GM18867 (cell line): ENCODE data around the gene TXNRD1.

ENCODE experiments used
- ATAC-seq: cut with Tn5 transposase; IDR thresholded peaks from one replicate; pipeline ENCODE4 v1.9.1; 2021; ENCODE audit warnings: mild to moderate bottlenecking, moderate library complexity; ENCODE audit not compliant: unreplicated experiment

The TXNRD1 gene

DNA sequence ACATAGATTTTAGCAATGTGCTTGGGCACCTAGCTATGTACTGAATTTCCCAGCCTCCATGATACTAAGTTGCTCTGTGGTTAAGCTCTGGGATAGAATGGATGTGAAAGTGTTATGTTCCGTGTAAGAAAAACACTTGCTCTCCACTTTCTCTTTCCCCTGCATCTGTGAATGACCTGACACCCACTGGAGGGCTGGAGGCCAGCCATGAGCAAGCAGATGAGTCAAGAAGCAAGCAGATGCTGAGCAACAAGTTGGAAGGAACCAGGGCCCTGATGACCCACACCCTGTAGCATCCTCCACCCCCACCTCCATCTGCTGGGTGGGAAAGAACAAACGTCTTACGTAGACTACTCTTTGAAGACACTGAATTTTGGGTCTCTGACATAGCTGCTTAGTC is 144.6 kb downstream of the TXNRD1 start:
- no peak for ATAC-seq

DNA sequence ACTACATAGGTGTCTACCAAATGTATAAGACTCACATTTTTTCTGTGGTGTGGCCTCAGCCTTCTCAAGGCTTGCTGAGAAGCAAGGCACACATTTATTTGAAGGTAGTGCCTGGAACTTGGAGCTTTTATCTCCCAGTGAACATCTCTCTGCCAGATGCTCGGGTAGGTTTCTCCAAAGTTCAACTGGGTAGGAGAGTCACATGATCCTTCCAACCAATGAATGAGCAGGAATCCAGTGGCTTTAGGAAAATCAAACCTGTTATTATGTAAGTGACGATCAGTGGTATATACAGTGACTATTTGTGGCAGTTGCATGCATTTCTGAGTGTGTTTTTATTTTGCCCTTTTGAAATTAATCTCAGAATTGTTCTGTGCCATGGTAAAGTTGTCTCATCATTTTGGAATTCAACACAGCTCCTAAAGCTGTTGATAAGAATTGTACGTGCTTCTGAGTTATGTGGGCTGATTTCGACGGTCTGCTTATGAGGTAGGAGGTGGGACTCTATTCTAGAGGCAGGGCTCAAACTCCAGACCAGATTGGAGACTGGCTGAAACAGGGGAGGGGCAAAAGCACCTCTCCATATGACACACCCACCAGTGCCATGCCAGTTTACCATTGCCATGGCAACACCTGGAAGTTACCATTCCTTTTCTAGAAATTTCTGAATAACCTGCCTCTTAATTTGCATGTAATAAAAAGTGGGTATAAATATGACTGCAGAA is 145.6 kb downstream of the TXNRD1 start:
- no peak for ATAC-seq

DNA sequence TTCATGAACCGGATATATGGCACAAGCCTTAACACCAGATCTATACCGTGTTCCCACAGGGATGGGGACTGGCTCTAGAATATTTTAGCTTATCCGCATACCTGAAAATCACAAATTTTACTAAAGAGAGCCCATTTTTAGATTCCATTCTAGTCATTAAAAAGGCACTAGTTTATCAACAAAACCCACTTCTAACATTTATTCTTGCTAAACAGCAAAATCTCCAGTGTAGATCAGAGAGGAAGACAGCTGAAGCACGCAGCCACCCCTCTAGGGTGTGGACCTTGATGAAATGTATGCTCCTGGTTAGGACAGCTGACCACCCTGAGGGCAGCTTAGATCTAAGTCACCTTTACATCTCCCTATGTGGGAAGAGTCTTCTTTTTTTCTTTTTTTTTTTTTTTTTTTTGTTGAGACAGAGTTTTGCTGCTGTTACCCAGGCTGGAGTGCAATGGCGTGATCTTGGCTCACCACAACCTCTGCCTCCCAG is 150.4 kb downstream of the TXNRD1 start:
- no peak for ATAC-seq

DNA sequence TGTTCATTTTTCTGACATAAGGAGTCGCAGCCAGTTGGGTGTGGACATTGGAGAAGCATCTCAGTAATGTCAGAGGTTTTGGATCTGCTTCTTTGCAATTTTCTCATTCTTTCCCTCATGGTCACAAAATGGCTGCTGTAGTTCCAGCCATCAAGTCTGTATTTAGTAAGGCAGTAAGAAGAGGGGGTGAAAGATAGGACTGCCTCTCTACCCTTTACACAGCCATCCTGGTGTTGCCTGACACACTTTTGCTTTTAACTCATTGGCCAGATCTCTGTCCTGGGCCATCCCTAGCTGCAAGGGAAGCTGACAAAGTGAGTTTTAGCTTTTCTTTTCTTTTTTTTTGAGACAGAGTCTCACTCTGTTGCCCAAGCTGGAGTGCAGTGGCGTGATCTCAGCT is 154.1 kb downstream of the TXNRD1 start:
- ATAC-seq: no peak

DNA sequence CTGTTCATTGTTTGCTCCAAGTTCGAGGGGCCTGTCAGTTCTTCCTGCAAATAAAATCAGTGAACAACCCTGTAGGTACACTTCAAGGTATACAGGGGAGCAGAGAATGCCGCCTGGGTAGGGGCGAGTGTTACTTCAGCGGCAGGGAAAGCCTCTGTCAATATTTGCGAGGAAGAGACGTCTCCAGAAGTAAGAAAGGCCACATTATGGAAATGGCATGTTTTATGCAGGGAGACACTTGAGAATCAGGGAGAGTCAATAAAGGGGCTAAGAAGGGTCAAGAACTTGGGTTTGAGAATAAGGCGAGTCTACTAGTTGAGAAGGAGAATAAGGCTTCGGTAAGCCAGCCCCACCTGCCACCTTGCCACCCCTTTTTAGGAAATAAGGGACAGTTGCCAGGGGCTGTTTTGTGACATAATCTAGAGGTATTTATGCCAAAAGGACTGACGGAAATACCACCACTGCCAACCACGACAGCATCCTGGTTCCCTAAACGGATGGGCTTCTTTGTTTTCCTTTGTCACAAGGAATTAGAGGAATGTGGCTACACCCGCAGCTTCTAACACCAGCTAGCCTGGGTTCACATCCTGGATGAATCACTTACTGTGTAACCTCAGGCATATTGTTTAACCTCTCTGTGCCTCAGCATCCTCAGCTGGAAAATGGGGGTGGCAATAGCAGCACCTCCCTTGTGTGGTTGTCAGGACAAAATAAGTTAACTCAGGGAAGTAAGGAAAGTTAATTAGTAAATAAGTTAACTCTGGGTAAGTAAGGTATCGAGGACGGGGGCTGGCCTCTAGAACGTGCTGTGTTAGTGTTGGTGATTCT is 155.7 kb downstream of the TXNRD1 start:
- ATAC-seq: no peak

DNA sequence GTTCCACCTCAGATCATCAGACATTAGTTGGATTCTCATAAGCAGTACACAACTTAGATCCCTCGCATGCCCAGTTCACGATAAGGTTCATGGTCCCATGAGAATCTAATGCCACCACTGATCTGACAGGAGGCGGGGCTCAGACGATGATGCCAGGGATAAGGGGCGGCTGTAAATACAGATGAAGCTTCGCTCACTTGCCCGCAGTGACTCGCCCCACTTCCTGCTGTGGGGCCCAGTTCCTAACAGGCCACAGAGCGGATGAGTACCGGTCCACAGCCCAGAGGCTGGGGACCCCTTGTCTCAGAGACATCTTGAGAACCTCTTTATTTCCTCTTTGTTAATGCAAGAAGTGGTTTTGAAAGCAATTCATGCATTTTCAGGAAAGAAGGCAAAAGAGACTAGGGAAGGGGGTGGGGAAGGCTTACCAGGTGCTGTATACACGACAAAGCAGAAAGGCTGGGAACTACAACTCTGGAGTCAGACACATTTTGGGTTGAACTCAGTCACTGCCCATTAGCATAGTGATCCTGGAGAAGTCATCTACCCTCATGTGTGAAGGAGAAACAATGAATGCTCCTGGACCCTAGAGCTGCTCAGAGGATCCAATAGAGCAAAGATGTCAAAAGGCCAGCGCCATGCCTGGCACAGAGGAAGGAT is 156.6 kb downstream of the TXNRD1 start:
- no peak for ATAC-seq

DNA sequence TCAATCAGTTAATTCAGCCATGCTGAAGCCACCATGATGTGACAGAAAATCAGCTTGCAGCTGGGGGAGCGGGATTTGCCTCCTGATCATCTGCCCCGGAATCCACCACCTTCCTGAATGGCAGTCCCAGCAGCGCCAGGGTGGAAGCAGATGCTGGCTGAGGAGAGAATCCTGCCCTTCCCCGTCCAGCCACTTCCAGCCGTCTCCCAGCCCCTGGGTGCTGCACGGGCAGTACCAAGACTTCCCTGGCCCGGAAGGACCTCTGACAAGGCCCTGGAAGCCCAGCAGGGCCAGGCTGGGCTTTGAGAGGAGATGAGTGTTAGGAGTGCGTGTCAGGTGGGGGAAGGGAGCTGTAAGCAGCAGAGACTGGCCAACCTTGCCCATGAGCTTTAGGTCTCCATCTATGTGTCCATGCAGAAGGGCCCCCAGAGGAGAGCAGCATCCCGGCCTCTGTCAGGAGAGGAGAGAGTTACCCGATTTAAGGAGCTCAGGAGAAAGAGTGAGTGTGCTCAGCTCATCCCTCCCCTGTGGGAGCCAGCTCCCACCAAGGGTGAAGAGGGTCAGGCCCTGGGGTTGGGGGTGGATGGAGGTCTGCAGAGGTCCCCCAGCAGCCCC is 157.2 kb downstream of the TXNRD1 start:
- no peak for ATAC-seq

DNA sequence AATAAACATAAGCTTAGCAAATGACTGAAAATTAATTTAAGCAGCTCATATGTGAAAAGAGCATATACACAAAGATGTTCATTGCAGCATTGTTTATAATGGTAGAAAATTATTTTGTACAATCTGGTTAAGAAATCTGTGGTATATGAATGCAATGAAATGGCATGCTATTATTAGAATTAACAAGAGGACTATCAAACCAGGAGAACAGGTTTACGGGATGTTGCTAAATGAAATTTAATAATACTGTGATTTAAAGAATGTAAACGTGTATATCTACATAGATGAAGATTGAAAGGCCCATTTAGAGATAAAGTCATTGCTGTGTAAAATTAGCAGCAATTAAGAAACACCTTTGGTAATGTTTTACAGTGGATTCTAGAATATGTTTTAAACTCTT is 158.5 kb downstream of the TXNRD1 start:
- ATAC-seq: no peak

DNA sequence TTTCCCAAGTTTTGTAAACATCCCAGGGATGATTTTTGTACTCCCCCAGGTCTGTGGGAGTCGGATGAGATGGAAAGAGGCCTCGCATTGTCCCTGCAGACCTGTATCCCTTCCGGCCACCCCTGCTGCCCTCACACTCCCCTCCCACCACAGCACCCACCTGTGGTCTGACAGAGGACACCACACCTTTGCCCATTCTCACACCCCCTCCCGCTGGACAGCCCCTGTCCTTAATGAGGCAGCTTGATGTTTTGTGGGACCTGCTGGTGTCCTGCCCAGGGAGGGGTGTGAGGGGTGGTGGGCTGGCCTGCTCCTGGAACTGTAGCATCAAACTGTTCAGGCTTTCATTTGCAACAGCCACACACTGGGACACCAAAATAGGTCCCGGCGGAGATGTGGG is 159.2 kb downstream of the TXNRD1 start:
- ATAC-seq: no peak

DNA sequence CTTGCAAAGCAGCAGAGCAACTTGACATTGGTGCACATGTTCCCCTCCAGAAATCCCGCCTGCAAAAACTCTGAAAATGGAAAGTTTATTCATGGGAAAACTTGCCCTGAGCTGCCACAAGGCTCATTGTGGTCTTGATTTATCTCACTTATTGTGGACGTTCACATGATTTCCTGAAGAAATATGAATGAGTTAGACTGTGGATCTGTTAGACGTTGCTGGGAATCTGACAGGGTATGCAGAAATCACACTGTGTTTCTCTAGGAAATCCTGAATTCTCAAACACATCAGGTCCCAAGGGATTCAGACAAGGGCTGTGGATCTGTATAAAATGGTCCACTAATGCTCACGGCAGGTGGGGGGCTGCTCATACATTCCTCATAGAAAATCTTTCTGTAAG is 160.2 kb downstream of the TXNRD1 start:
- ATAC-seq: no peak

DNA sequence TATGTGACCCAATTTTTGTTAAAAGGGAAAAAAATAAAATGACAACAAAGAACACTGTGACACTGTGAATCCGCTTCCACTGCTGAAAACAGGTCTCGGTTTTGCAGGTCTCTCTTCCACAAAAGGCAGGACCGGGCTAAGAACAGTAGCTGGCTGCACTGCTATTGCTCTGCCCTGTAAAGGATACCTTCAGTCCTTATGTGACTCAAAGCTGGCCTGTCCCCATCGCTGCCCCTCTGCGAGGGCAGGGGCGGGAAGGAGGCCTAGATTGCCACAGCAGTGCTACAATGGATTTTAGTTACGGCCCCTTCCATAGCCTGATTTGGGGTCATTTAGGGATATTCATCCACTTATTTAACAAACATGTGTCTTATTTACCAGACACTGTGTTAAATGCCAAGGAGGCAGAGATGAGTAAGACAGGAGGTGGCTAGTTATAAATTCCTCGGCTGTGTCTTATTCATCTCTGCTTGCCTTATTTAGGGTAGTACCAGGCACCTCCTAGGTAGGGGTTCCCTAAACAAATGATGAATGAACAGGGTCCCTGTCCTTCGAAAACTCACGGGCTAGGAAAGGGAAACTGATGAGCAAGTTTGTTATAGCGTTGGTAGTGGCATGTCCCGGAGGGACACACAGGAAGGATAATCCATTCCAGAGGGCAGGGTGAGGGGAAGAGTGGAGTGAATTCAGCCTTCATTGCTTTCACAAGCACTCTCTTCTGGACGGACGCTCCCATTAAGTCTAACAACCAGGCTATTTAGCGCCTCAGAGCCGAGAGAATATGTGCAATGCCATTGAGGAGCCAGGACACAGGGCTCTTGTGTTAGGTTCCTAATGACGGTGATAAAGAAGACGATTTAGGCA is 161.3 kb downstream of the TXNRD1 start:
- no peak for ATAC-seq

DNA sequence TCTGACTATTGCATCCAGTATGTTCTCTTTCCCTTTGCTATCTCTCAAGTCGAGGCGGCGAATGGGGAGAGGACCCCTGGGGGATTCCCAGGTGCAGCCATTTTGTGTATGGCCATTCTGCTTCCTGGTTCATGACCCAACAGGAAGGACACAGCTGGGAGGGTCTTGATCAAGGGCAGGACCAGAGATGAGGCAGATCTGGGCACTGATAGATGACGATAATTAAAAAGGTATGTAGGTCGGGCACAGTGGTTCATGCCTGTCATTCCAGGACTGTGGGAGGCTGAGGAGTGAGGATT is 161.9 kb downstream of the TXNRD1 start:
- ATAC-seq: no peak

DNA sequence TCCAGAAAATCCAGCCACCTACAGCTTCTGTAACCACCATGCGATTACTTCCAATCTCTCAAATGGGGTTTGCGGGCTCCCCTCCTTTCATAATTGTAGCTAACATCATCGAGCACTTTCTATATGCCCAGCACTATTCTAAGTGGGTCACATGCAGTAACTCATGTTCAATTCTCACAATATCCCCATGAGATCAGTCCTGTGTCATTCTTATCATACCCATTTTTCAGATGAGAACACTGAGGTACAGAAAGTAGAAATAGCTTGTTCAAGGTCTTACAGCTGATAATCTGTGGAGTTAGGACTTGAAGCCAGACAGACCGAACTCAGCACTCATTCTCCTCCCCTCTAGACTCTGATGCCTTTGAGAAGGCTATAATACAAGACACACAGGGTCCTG is 162.8 kb downstream of the TXNRD1 start:
- no peak for ATAC-seq

DNA sequence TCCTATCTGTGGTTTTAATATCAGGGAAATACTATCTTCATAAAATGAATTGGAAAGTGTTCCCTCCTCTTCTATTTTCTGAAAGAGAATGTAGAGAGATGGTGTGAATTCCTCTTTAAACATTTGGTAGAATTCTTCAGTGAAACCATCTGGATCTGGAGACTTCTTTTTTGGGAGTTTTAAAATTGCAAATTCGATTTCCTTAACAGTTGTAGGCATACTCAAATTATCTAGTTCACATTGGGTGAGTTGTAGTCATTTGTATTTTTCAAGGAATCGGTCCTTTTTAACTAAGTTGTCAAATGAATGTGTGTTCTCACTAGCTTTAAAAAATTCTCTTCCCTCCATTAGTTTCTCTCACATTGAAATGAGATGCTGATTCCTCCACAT is 165.8 kb downstream of the TXNRD1 start:
- ATAC-seq: no peak

DNA sequence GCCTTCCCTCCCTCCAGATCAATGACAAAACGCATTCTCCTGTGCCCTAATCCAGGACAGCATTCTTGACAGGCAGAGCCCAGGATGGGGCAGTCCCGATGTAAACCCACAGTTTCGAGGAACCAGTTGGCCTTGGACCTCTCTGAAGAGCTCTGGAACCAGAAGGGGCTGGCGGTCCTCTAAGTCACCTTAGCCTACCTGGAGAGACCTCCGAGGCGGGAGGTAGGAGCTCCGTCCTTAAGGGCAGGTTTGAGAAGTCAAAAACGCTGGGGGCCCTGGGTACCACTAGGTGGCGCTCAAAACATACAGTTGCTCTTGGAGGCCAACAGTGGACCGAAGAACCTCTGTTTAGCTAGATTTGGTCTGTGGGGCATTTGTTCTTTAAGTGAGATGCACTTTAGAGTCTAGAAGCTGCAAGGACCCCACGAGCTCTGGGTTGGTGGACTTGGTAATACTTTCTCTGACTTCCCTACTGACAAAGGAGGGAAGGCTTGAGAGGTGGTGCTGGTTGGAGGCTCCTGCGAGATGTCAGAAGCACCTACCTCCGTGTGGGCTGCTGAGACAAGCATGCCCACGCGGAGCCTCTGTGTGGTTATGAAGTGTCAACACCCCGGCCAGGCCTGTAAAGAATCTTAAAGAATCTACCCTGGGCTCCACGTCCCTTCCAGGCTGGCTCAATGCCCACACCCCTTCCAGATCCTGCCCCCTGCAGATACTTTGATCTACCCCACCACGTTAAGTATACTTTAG is 166.3 kb downstream of the TXNRD1 start:
- ATAC-seq: peak; percentile 74

DNA sequence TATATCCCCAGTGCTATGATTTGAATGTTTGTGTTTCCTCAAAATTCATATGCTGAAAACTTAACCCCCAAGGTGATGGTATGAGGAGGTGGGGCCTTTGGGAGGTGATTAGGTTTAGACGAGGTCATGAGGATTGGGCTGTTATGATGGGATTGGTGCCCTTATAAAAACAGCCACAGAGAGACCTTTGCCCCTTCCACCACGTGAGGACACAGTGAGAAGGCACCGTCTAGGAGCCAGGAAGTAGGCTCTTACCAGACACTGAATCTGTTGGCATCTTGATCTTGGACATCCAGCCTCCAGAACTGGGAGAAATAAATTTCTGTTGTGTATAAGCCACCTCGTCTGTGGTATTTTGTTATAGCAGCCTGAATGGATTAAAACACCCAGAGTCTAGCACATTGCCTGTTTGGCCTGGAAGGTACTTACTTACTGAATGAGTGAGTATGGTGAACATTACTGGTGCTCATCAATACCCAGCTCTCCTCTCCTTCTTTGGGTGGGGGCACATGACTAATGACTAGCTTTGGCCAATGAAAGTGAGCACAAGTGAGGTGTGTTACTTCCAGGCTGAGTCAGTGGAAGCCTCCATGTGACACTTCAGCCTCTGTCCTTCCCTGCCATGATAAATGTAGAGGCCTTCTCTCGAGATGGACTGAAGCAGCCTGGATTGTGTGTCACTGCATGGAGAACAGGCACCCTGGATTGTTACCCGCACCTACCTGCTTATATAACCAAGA is 168.7 kb downstream of the TXNRD1 start:
- ATAC-seq: no peak

DNA sequence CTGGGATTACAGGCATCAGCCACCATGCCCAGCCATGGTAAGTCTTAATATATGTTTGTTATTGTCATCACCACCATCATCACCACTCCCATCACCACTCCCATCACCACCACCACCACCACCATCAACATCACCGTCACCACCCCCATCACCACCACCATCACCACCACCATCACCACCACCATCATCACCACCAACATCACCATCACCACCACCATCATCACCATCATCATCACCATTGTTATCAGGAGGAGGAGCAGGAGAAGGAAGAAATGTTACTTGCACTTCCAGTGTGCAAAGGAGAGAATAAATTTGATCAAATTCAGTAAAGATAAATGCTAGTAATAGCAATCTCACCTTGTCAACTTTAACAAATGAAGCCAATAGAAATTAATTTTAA is 169.9 kb downstream of the TXNRD1 start:
- ATAC-seq: no peak

DNA sequence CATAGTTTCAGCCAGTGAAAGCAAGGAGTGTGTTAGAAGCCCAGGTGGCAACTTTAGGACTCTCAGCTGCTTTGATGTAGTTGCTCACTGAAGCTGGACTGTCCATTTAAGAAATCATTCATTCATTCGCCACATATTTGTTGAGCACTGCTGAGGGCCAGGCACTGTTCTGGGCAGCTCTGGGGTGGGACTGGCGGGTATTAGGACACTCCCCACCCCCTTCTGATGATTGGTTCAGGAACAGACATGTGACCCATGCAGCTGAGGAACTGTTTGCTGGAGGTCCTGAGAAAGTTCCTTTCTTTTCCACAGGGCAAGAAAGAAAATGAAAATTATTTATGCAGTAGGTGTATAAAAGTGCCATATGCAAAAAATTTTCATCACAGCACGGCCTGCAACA is 170.9 kb downstream of the TXNRD1 start:
- no peak for ATAC-seq

DNA sequence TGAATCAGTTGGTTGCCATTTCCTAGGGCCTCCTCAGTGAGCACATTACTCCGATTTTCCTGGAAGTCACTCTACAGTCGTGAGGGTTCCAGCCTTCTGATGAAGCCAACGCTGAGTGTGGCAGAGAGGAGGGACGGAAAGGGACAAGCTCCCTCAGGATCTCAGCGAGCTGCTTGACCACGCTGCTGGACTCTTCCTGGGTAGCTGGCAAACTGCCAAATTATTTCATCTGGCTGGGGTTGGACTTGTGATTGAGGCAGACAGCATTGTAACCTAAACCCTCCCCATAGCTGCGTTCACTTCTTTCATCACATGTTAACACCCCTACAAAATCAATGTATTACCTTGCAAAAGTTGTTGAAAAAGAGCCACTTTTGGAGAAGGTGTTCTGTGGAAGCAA is 171.6 kb downstream of the TXNRD1 start:
- no peak for ATAC-seq
